Fibroblast of the aortic adventitia (primary cell): ENCODE data around the gene DDX4. TPM values are rescaled to one million over a fixed set of nuclear protein-coding genes. Genes with fewer than 3 reads are reported as not detected.
"Not testable (repeated sequence)": the region's sequence is repeated elsewhere in the genome, so short reads cannot be mapped to it uniquely, and the experiment has no call there.

Source experiments
- DNase-seq: peaks from one replicate; pipeline ENCODE4 v3.0.0-alpha.2; 2010; ENCODE audit warnings: low read depth
- H3K4me3 ChIP-seq: 2 replicates; pipeline ENCODE4 v1.5.1; 2011; ENCODE audit warnings: low read depth, mild to moderate bottlenecking, control low read depth, low read length, moderate library complexity
- total RNA-seq: library from RNA; depleted of rRNA; stranded (reverse); fragments of >200 nt; gene quantifications from 2 replicates; pipeline ENCODE4 v1.2.3, GENCODE V29; 2012; ENCODE audit warnings: low replicate concordance
- TF ChIP-seq, protein P1 (sequence below): IDR thresholded peaks from 2 replicates; pipeline ENCODE4 v1.5.1; 2011; ENCODE audit warnings: mild to moderate bottlenecking, low read length, control low read depth, inconsistent platforms; ENCODE audit not compliant: insufficient read depth

DDX4 gene
- total RNA-seq, 1 donor: not detected

- no peak for DNase-seq
- TF ChIP-seq, protein P1, sequence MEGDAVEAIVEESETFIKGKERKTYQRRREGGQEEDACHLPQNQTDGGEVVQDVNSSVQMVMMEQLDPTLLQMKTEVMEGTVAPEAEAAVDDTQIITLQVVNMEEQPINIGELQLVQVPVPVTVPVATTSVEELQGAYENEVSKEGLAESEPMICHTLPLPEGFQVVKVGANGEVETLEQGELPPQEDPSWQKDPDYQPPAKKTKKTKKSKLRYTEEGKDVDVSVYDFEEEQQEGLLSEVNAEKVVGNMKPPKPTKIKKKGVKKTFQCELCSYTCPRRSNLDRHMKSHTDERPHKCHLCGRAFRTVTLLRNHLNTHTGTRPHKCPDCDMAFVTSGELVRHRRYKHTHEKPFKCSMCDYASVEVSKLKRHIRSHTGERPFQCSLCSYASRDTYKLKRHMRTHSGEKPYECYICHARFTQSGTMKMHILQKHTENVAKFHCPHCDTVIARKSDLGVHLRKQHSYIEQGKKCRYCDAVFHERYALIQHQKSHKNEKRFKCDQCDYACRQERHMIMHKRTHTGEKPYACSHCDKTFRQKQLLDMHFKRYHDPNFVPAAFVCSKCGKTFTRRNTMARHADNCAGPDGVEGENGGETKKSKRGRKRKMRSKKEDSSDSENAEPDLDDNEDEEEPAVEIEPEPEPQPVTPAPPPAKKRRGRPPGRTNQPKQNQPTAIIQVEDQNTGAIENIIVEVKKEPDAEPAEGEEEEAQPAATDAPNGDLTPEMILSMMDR: no peak
- H3K4me3 ChIP-seq: no peak overlapping the region
These were observed 12.2 kb downstream of the DDX4 start for GRCh38 chr5:55750063-55750462.

- no peak overlapping the region for H3K4me3 ChIP-seq
- no peak for DNase-seq
- TF ChIP-seq, protein P1: no peak
These were observed 12.6 kb downstream of the DDX4 start for GRCh38 chr5:55750499-55750898.

DNA sequence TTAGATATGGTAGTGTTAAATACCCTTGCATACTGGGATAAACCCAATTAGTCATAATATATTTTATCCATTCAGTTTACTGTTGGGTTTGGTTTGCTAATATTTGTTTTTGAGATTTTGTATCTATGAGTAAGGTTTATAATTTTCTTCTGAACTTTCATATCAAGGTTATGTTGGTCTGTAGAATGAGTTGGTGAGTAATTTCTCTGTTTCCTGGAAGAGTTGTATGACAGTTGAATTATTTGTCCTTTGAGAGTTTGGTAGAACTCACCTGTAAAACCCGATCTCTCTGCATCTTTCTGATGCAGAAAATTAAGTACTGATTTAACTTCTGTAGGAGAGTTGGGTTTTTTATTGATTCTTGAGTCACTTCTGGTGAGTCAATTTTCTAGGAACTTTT lies 20.4 kb downstream of the DDX4 start:
- TF ChIP-seq, protein P1: no peak
- no peak overlapping the region for H3K4me3 ChIP-seq
- no peak for DNase-seq

DNA sequence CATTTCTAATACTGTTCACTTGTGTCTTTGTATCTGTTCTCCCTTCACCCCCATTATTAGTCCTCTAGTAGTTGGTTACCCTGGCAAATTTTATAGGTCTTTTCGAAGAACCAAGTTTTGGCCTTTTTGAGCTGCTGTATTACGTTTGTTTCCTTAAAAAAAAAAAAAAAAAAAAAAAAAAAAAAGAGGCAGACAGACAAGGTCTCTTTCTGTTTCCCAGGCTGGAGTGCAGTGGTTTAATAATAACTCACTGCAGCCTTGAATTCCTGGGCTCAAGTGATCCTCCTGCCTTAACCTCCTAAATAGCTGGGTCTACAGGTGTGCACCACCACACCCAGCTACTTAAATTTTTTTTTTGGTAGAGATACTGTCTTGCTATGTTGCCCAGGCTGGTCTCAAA lies 20.9 kb downstream of the DDX4 start:
- no peak for DNase-seq
- TF ChIP-seq, protein P1: no peak
- no peak overlapping the region for H3K4me3 ChIP-seq

- not testable (repeated sequence) for DNase-seq, H3K4me3 ChIP-seq
These were observed 23.9 kb downstream of the DDX4 start for GRCh38 chr5:55761721-55762120.

DNA sequence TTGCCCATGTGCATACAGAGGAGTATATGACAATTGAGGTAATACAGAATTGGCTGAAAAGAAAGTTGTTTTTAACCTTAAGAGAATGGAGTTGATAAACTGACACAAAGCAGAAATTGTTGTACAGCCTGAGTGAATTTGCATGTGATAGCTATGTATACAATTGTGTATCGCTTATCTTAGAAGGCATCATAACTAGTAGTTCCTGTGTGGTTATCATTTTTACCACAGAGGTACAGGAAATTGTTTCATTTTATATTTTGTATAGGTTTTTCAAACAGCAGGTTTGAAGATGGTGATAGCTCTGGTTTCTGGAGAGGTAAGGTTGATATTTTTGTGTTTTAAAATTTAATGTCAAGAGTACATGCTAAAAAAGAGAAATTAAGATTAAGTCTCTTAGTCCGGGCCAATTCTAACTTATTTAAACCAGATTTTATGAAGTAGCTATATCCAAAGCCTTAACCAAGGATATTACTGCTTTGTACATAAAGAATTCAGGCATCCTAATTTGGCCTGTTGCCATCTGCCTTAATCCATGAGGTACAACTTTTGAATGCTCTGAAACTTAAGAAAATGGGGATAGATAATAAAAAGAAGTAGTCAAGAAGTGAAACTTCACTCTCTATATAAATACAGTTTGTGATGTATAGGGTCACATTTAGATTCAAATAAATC lies 26.0 kb downstream of the DDX4 start:
- no peak overlapping the region for H3K4me3 ChIP-seq
- DNase-seq: no peak
- TF ChIP-seq, protein P1: no peak

GRCh38 chr5:55768279-55768678 lies 30.4 kb downstream of the DDX4 start:
- no peak for DNase-seq
- TF ChIP-seq, protein P1: no peak
- no peak overlapping the region for H3K4me3 ChIP-seq
